Neural cell (in vitro differentiated cells): ENCODE data around the gene TSPOAP1. TPM values are rescaled to one million over a fixed set of nuclear protein-coding genes. Genes with fewer than 3 reads are reported as not detected.

ENCODE experiments used
- H2AFZ ChIP-seq: fragments of 200-600, 300-800 bp; sonication (generic), shearing (Covaris generic); 2 replicates; pipeline ENCODE4 v1.6.0; 2014; ENCODE audit warnings: low read depth, mild to moderate bottlenecking, antibody characterized with exemption, low read length, moderate library complexity
- H3F3A ChIP-seq: fragments of 200-600 bp; shearing (Covaris generic); 2 replicates; pipeline ENCODE4 v1.6.1; 2016; ENCODE audit warnings: mild to moderate bottlenecking, moderate library complexity, mixed read lengths, antibody characterized with exemption, low read length; ENCODE audit not compliant: insufficient read depth, poor library complexity, severe bottlenecking
- H3K27ac ChIP-seq: fragments of 200-600, 300-800 bp; sonication (generic), shearing (Covaris generic); 2 replicates; pipeline ENCODE4 v1.5.1; 2014; ENCODE audit warnings: mild to moderate bottlenecking, low read length, moderate library complexity
- H3K27me3 ChIP-seq: fragments of 300-800, 200-600 bp; sonication (generic), shearing (Covaris generic); 2 replicates; pipeline ENCODE4 v1.6.0; 2014; ENCODE audit warnings: mild to moderate bottlenecking, low read depth, low read length, moderate library complexity; ENCODE audit not compliant: insufficient read depth
- H3K36me3 ChIP-seq: fragments of 300-800, 200-600 bp; sonication (generic), shearing (Covaris generic); 2 replicates; pipeline ENCODE4 v1.5.1; 2014; ENCODE audit warnings: mild to moderate bottlenecking, antibody characterized with exemption, low read length, moderate library complexity; ENCODE audit not compliant: insufficient read depth
- H3K4me2 ChIP-seq: fragments of 300-800, 200-600 bp; sonication (generic), shearing (Covaris generic); 2 replicates; pipeline ENCODE4 v1.6.0; 2014; ENCODE audit warnings: mild to moderate bottlenecking, low read length
- H3K4me3 ChIP-seq: fragments of 300-800, 200-600 bp; sonication (generic), shearing (Covaris generic); 2 replicates; pipeline ENCODE4 v1.5.1; 2014; ENCODE audit warnings: mild to moderate bottlenecking, low read length, moderate library complexity
- H3K79me2 ChIP-seq: fragments of 200-600 bp; shearing (Covaris generic); replicated peaks from 2 replicates; pipeline ENCODE4 v1.6.0; 2014; ENCODE audit warnings: mild to moderate bottlenecking, low read length, moderate library complexity; ENCODE audit not compliant: insufficient read depth
- H3K9ac ChIP-seq: fragments of 300-800, 200-600 bp; sonication (generic), shearing (Covaris generic); 2 replicates; pipeline ENCODE4 v1.6.1; 2016; ENCODE audit warnings: mild to moderate bottlenecking, low read length, mixed read lengths
- H3K9me2 ChIP-seq: fragments of 200-600 bp; shearing (Covaris generic); 2 replicates; pipeline ENCODE4 v1.6.1; 2016; ENCODE audit warnings: mild to moderate bottlenecking, low read length, mixed read lengths; ENCODE audit not compliant: insufficient read depth
- H3K9me3 ChIP-seq: fragments of 200-600, 300-800 bp; sonication (generic), shearing (Covaris generic); 2 replicates; pipeline ENCODE4 v1.6.1; 2016; ENCODE audit warnings: mild to moderate bottlenecking, mixed run types, low read length, moderate library complexity, mixed read lengths
- H4K20me1 ChIP-seq: fragments of 200-600 bp; shearing (Covaris generic); 2 replicates; pipeline ENCODE4 v1.6.1; 2016; ENCODE audit warnings: mild to moderate bottlenecking, mixed run types; ENCODE audit not compliant: insufficient read depth
- CTCF ChIP-seq: fragments of 450-650 bp; IDR thresholded peaks from 2 replicates; pipeline ENCODE4 v1.5.1; 2014; ENCODE audit warnings: antibody characterized with exemption, mild to moderate bottlenecking, moderate library complexity; ENCODE audit not compliant: poor library complexity, severe bottlenecking
- EP300 ChIP-seq: fragments of 450-650 bp; conservative IDR thresholded peaks from 2 replicates; pipeline ENCODE4 v1.6.1; 2014; ENCODE audit warnings: antibody characterized with exemption, mild to moderate bottlenecking, moderate library complexity; ENCODE audit not compliant: poor library complexity, severe bottlenecking
- EZH2 ChIP-seq: fragments of 200-600, 300-800 bp; shearing (Covaris generic), sonication (generic); IDR thresholded peaks from 2 replicates; pipeline ENCODE4 v1.6.1; 2014; ENCODE audit warnings: antibody characterized with exemption, low read length, borderline replicate concordance, mild to moderate bottlenecking; ENCODE audit not compliant: insufficient read depth, poor library complexity, severe bottlenecking
- MXI1 ChIP-seq: fragments of 450-650 bp; conservative IDR thresholded peaks from 2 replicates; pipeline ENCODE4 v1.6.1; 2014; ENCODE audit warnings: antibody characterized with exemption, mild to moderate bottlenecking; ENCODE audit not compliant: poor library complexity, severe bottlenecking
- POLR2AphosphoS5 ChIP-seq: IDR thresholded peaks from 2 replicates; pipeline ENCODE4 v1.6.1; 2012
- RAD21 ChIP-seq: fragments of 450-650 bp; conservative IDR thresholded peaks from 2 replicates; pipeline ENCODE4 v1.6.1; 2014; ENCODE audit warnings: antibody characterized with exemption, mild to moderate bottlenecking, moderate library complexity
- REST ChIP-seq: IDR thresholded peaks from 2 replicates; pipeline ENCODE4 v1.6.1; 2012; ENCODE audit warnings: borderline replicate concordance
- SMC3 ChIP-seq: fragments of 450-650 bp; conservative IDR thresholded peaks from 2 replicates; pipeline ENCODE4 v1.6.1; 2014; ENCODE audit warnings: antibody characterized with exemption, mild to moderate bottlenecking, moderate library complexity; ENCODE audit not compliant: poor library complexity
- TAF1 ChIP-seq: IDR thresholded peaks from 2 replicates; pipeline ENCODE4 v1.6.1; 2012; ENCODE audit warnings: low read depth
- polyA plus RNA-seq: library from polyadenylated mRNA; depleted of rRNA; stranded (reverse); fragments of >200 nt; gene quantifications from 2 replicates; pipeline ENCODE4 v1.2.3, GENCODE V29; 2014

Gene TSPOAP1
- polyA plus RNA-seq, 1 donor from 2014 or later, result 103 TPM

- H3F3A ChIP-seq, result no peaks in the 10 kb centered on the region
- H3K9me3 ChIP-seq, result no peaks in the 10 kb centered on the region
- TF ChIP-seq EZH2 (no peak), SMC3 (no peak), MXI1 (no peak), REST (no peak), POLR2AphosphoS5 (no peak), RAD21 (no peak), TAF1 (no peak), CTCF (no peak), EP300 (no peak)
- H3K9ac ChIP-seq, result no peak overlapping the region
- H3K27me3 ChIP-seq, result no peaks in the 10 kb centered on the region
- no peak overlapping the region for H3K27ac ChIP-seq
- H2AFZ ChIP-seq, result no peak overlapping the region
- H3K4me2 ChIP-seq, result no peak overlapping the region
- H3K4me3 ChIP-seq, result no peak overlapping the region
- no peaks in the 10 kb centered on the region for H3K79me2 ChIP-seq
- H3K36me3 ChIP-seq, result no peaks in the 10 kb centered on the region
- no peaks in the 10 kb centered on the region for H3K9me2 ChIP-seq
- H4K20me1 ChIP-seq, result no peaks in the 10 kb centered on the region
Observed at GRCh38 chr17:58268774-58269556, 59.6 kb downstream of the TSPOAP1 start.

- Histone ChIP-seq H4K20me1 (no peaks in the 10 kb centered on the region), H3K36me3 (no peaks in the 10 kb centered on the region)
- TF ChIP-seq CTCF (no peak), EP300 (no peak), RAD21 (no peak), MXI1 (no peak), TAF1 (no peak), SMC3 (no peak), POLR2AphosphoS5 (no peak), EZH2 (no peak), REST (no peak)
Observed at GRCh38 chr17:58268326-58268725, 60.3 kb downstream of the TSPOAP1 start.

More at GRCh38 chr17:58268326-58268725, 60.3 kb downstream of the TSPOAP1 start:
- Histone ChIP-seq H3K4me3 (no peak overlapping the region), H3K4me2 (no peak overlapping the region), H3K27me3 (no peaks in the 10 kb centered on the region), H2AFZ (no peak overlapping the region), H3K9ac (no peak overlapping the region), H3K79me2 (no peaks in the 10 kb centered on the region), H3F3A (no peaks in the 10 kb centered on the region), H3K27ac (no peak overlapping the region), H3K9me3 (no peaks in the 10 kb centered on the region), H3K9me2 (no peaks in the 10 kb centered on the region)
